Osteocyte (in vitro differentiated cells): Measurements from ENCODE around the gene FRZB. TPM values are rescaled to one million over a fixed set of nuclear protein-coding genes. Genes with fewer than 3 reads are reported as not detected.

ENCODE experiments used
- DNase-seq: peaks from one replicate; pipeline ENCODE4 v3.0.0; 2021; ENCODE audit warnings: mixed read lengths; ENCODE audit not compliant: unreplicated experiment; ENCODE audit errors: extremely low spot score
- H3K27ac Mint-ChIP-seq: one replicate; pipeline ENCODE4 v1.8.0; 2021; ENCODE audit warnings: mild to moderate bottlenecking, mixed read lengths; ENCODE audit not compliant: unreplicated experiment
- H3K27me3 Mint-ChIP-seq: one replicate; pipeline ENCODE4 v1.8.0; 2021; ENCODE audit warnings: mixed read lengths; ENCODE audit not compliant: unreplicated experiment
- H3K36me3 Mint-ChIP-seq: one replicate; pipeline ENCODE4 v1.8.0; 2021; ENCODE audit warnings: mixed read lengths; ENCODE audit not compliant: unreplicated experiment
- H3K4me1 Mint-ChIP-seq: one replicate; pipeline ENCODE4 v1.8.0; 2021; ENCODE audit warnings: mixed read lengths; ENCODE audit not compliant: unreplicated experiment
- H3K4me3 Mint-ChIP-seq: one replicate; pipeline ENCODE4 v1.8.0; 2021; ENCODE audit warnings: mild to moderate bottlenecking, moderate library complexity, mixed read lengths; ENCODE audit not compliant: unreplicated experiment
- H3K9me3 Mint-ChIP-seq: one replicate; pipeline ENCODE4 v1.8.0; 2021; ENCODE audit warnings: mixed read lengths; ENCODE audit not compliant: unreplicated experiment
- CTCF ChIP-seq: fragments of 200-600 bp; sonication (generic); IDR thresholded peaks from 2 replicates; pipeline ENCODE4 v1.5.0; 2021; ENCODE audit warnings: antibody characterized with exemption, mild to moderate bottlenecking, moderate library complexity
- total RNA-seq: library from RNA; stranded (reverse); gene quantifications from 2 replicates; pipeline ENCODE4 v1.2.1, GENCODE V29; 2021

FRZB gene
- total RNA-seq, 1 donor from 2014 or later, result 46.6 TPM

GRCh38 chr2:182904844-182905243 lies 38.4 kb upstream of the FRZB start:
- no peak for TF ChIP-seq CTCF
- no peak overlapping the region for H3K27ac Mint-ChIP-seq
- H3K9me3 Mint-ChIP-seq, result peaks cover 3% of the 10 kb centered on the region
- peaks cover 30% of the 10 kb centered on the region for H3K36me3 Mint-ChIP-seq
- no peak for DNase-seq
- no peaks in the 10 kb centered on the region for H3K27me3 Mint-ChIP-seq
- H3K4me1 Mint-ChIP-seq, result peaks cover 24% of the 10 kb centered on the region
- H3K4me3 Mint-ChIP-seq, result no peak overlapping the region

GRCh38 chr2:182903566-182903965 lies 37.1 kb upstream of the FRZB start:
- peaks cover 18% of the 10 kb centered on the region for H3K36me3 Mint-ChIP-seq
- TF ChIP-seq CTCF, result no peak

DNA sequence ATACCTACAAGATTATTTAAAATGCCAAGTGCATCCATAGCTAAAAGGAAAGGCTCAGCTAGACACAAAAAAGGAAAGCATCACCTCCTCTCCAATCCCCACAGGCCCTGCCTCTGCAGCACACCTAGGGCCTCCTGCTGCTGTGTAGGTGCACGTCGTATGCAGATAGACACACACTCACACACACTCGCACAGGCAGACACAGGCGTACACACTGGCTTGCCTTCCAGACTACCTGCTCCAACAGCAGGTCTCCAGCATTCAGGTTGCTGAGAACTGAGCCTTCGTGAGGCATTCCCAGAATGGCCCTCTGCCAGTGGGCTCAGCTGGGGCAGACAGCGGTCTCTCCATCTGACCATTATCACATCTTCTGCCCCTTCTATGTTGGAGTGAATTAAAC lies 35.3 kb upstream of the FRZB start:
- TF ChIP-seq CTCF, result no peak
- Mint-ChIP-seq H3K4me1 (peaks cover 10% of the 10 kb centered on the region), H3K27ac (no peak overlapping the region), H3K9me3 (no peaks in the 10 kb centered on the region), H3K36me3 (peaks cover 9% of the 10 kb centered on the region), H3K4me3 (no peak overlapping the region), H3K27me3 (no peaks in the 10 kb centered on the region)
- DNase-seq, result no peak

More at GRCh38 chr2:182903566-182903965, 37.1 kb upstream of the FRZB start:
- Mint-ChIP-seq H3K27ac (no peak overlapping the region), H3K9me3 (peaks cover 3% of the 10 kb centered on the region), H3K27me3 (no peaks in the 10 kb centered on the region), H3K4me1 (peaks cover 21% of the 10 kb centered on the region), H3K4me3 (no peak overlapping the region)
- DNase-seq, result no peak

GRCh38 chr2:182898718-182899117 lies 32.3 kb upstream of the FRZB start:
- Mint-ChIP-seq H3K4me1 (peaks cover 8% of the 10 kb centered on the region), H3K36me3 (no peaks in the 10 kb centered on the region), H3K9me3 (no peaks in the 10 kb centered on the region), H3K4me3 (no peak overlapping the region), H3K27ac (no peak overlapping the region), H3K27me3 (no peaks in the 10 kb centered on the region)
- DNase-seq, result no peak
- no peak for TF ChIP-seq CTCF

DNA sequence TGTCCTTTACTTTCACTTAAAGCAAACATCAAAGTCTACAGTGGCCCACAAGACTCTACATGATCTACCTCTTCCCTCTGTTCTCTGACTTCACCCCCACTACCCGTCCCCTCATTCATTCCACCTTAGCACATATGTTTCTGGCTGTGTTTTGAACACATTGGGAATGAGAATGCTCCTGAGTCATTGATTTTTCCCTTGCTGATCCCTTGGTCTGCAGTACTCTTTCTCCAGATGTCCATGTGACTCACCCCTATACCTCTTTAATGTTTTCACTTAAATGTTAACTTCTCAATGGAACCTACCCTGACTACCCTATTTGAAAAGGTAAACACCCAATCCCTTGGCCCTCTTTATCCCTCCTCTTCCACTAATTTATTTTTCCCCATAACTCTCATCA lies 30.7 kb upstream of the FRZB start:
- H3K9me3 Mint-ChIP-seq, result no peaks in the 10 kb centered on the region
- no peak overlapping the region for H3K27ac Mint-ChIP-seq
- no peak for TF ChIP-seq CTCF
- no peak for DNase-seq
- H3K27me3 Mint-ChIP-seq, result no peaks in the 10 kb centered on the region
- H3K36me3 Mint-ChIP-seq, result no peaks in the 10 kb centered on the region
- peaks cover 8% of the 10 kb centered on the region for H3K4me1 Mint-ChIP-seq
- no peak overlapping the region for H3K4me3 Mint-ChIP-seq
